ENCODE data around the gene HLTF. TPM values are rescaled to one million over a fixed set of nuclear protein-coding genes. Genes with fewer than 3 reads are reported as not detected.
"Not testable (repeated sequence)": the region's sequence is repeated elsewhere in the genome, so short reads cannot be mapped to it uniquely, and the experiment has no call there.

HLTF gene
- total and polyA plus RNA-seq, 2 donors (not counting 1 experiment from before 2014, with no cell fraction given), result 3.3 to 22.9 TPM

DNA sequence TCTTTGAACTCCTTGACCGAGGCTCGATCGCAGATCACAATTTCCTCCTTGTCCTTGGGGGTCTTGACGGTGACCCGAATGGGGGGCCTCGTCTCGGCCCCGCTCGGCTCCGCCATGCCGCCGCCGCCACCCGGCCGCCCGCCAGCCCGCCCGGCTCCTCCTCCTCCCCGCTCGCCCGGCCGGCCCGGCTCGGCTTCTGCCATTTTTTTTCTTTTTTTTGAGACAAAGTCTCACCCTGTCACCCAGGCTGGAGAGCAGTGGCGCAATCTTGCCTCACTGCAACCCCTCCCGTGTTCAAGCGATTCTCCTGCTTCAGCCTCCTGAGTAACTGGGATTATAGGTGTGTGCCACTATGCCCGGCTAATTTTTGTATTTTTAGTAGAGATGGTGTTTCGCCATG, 98.8 kb downstream of the HLTF start:
- CTCF ChIA-PET; H3K9ac ChIP-seq (ENCODE audit: low read length); H3K9me3 ChIP-seq (ENCODE audit: control extremely low read depth in 1 of 3, control insufficient read depth in 2 of 3, insufficient read depth in 1 of 3, low read length in 2 of 3); intact Hi-C loops (cut with micrococcal nuclease); H3K27me3 ChIP-seq (replicated peaks in 1 of 4; ENCODE audit: control extremely low read depth in 1 of 4, control insufficient read depth in 3 of 4, insufficient read depth in 4 of 4, low read length in 3 of 4); H2AFZ ChIP-seq (ENCODE audit: insufficient read depth, low read depth, low read length, poor library complexity, severe bottlenecking); H3K4me2 ChIP-seq (replicated peaks; ENCODE audit: low read depth, low read length, poor library complexity, severe bottlenecking); ATAC-seq (ENCODE audit: low read depth); DNase-seq; H3K36me3 ChIP-seq (replicated peaks in 1 of 2; ENCODE audit: control extremely low read depth in 1 of 2, control insufficient read depth in 1 of 2, extremely low read depth in 1 of 2, insufficient read depth in 2 of 2, low read length in 1 of 2); H3K4me3 Mint-ChIP-seq; H3K9me3 Mint-ChIP-seq (ENCODE audit: insufficient read depth); H3K27me3 Mint-ChIP-seq; POLR2A ChIA-PET; H3K4me3 ChIP-seq (ENCODE audit: control extremely low read depth in 1 of 5, extremely low read depth in 1 of 5, insufficient read depth in 1 of 5, low read depth in 2 of 5, low read length in 4 of 5); H3K27ac Mint-ChIP-seq; H3K79me2 ChIP-seq (ENCODE audit: control insufficient read depth, insufficient read depth, low read length); H4K20me1 ChIP-seq (ENCODE audit: control insufficient read depth, insufficient read depth, low read length, poor library complexity, severe bottlenecking); H3K27ac ChIP-seq (ENCODE audit: low read length in 2 of 2): not testable (repeated sequence)
- WGBS (ENCODE audit: insufficient coverage), result 98% methylated on average over 14 of the region's 29 CpGs
- peaks cover 14 to 16% of the 10 kb centered on the region in 2 donors for H3K4me1 ChIP-seq (ENCODE audit: control insufficient read depth in 2 of 2, insufficient read depth in 2 of 2, low read length in 2 of 2)
- H3K4me1 Mint-ChIP-seq, result peaks cover 15% of the 10 kb centered on the region

DNA sequence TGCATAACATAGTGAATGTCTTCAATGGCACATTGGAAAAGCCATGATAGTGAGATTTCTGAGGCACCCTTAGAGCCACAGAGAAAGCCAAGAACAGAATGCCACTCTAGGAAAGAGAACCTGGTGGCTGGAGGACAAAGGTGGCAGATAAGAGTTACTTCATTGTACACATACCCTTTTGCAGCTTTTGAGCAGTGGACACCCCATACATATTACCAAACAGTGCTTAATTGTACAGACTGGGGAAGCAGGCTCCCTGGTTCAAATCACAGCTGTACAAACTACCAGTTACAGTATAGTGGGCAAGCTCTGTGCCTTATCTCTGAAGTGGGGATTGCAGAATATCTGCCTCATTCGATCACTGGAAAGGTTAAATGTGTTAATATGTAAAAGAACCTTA, 105.1 kb downstream of the HLTF start:
- Mint-ChIP-seq H3K4me3 (no peak overlapping the region), H3K27me3 (peaks cover 37% of the 10 kb centered on the region), H3K9me3 (ENCODE audit: insufficient read depth) (no peaks in the 10 kb centered on the region), H3K27ac (no peak overlapping the region), H3K4me1 (no peaks in the 10 kb centered on the region)
- CTCF ChIA-PET, result no interaction called here
- DNase-seq, result no peak
- POLR2A ChIA-PET, result no interaction called here
- no CpG with 5 or more reads among the region's 1 CpG for WGBS (ENCODE audit: insufficient coverage)
- H4K20me1 ChIP-seq (ENCODE audit: control insufficient read depth, insufficient read depth, low read length, poor library complexity, severe bottlenecking), result no peaks in the 10 kb centered on the region
- no peaks in the 10 kb centered on the region for H3K36me3 ChIP-seq (replicated peaks in 1 of 2; ENCODE audit: control extremely low read depth in 1 of 2, control insufficient read depth in 1 of 2, extremely low read depth in 1 of 2, insufficient read depth in 2 of 2, low read length in 1 of 2)
- H3K27ac ChIP-seq (ENCODE audit: low read length in 2 of 2), result no peak overlapping the region
- no peak overlapping the region for H3K4me3 ChIP-seq (ENCODE audit: control extremely low read depth in 1 of 5, extremely low read depth in 1 of 5, insufficient read depth in 1 of 5, low read depth in 2 of 5, low read length in 4 of 5)
- TF ChIP-seq EZH2 (IDR thresholded peaks at IDR 0.05; ENCODE audit: borderline replicate concordance, insufficient read depth, low read depth, low read length, poor library complexity, severe bottlenecking), result no peak
- TF ChIP-seq, protein P1, sequence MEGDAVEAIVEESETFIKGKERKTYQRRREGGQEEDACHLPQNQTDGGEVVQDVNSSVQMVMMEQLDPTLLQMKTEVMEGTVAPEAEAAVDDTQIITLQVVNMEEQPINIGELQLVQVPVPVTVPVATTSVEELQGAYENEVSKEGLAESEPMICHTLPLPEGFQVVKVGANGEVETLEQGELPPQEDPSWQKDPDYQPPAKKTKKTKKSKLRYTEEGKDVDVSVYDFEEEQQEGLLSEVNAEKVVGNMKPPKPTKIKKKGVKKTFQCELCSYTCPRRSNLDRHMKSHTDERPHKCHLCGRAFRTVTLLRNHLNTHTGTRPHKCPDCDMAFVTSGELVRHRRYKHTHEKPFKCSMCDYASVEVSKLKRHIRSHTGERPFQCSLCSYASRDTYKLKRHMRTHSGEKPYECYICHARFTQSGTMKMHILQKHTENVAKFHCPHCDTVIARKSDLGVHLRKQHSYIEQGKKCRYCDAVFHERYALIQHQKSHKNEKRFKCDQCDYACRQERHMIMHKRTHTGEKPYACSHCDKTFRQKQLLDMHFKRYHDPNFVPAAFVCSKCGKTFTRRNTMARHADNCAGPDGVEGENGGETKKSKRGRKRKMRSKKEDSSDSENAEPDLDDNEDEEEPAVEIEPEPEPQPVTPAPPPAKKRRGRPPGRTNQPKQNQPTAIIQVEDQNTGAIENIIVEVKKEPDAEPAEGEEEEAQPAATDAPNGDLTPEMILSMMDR (IDR thresholded peaks at IDR 0.05), result no peak
- no peak overlapping the region for H3K4me2 ChIP-seq (replicated peaks; ENCODE audit: low read depth, low read length, poor library complexity, severe bottlenecking)
- intact Hi-C loops (cut with micrococcal nuclease), result no loop called here
- no peaks in the 10 kb centered on the region for H3K4me1 ChIP-seq (ENCODE audit: control insufficient read depth in 2 of 2, insufficient read depth in 2 of 2, low read length in 2 of 2)
- H3K9ac ChIP-seq (ENCODE audit: low read length), result no peak overlapping the region
- ATAC-seq (ENCODE audit: low read depth), result no peak
- peaks cover 0 to 8% (median under 1%) of the 10 kb centered on the region in 4 experiments for H3K27me3 ChIP-seq (replicated peaks in 1 of 4; ENCODE audit: control extremely low read depth in 1 of 4, control insufficient read depth in 3 of 4, insufficient read depth in 4 of 4, low read length in 3 of 4)
- no peak overlapping the region for H2AFZ ChIP-seq (ENCODE audit: insufficient read depth, low read depth, low read length, poor library complexity, severe bottlenecking)
- no peaks in the 10 kb centered on the region for H3K79me2 ChIP-seq (ENCODE audit: control insufficient read depth, insufficient read depth, low read length)
- no peaks in the 10 kb centered on the region for H3K9me3 ChIP-seq (ENCODE audit: control extremely low read depth in 1 of 3, control insufficient read depth in 2 of 3, insufficient read depth in 1 of 3, low read length in 2 of 3)

Small RNA genes lying within 50 kb of the gene (small RNA-seq; reads per million reads assigned to genes)
- gene RF00019 (ENCODE audit: insufficient read length, low read depth, low replicate concordance), result not detected

Other genes with a start within 250 kb of the HLTF start
- not detected in 2 replicates for gene CPA3, start 221.2 kb downstream of the HLTF start, total RNA-seq
- gene CPA3, start 221.2 kb downstream of the HLTF start, polyA plus RNA-seq, result not detected in 2 replicates
- 16.3 and 20.4 TPM in 2 replicates for gene GYG1, start 95.0 kb downstream of the HLTF start, total RNA-seq
- 9.5 and 10.8 TPM in 2 replicates for gene GYG1, start 95.0 kb downstream of the HLTF start, polyA plus RNA-seq
- 48.1 and 53.0 TPM in 2 replicates for gene HPS3, start 43.1 kb upstream of the HLTF start, total RNA-seq
- 28.9 and 33.3 TPM in 2 replicates for gene HPS3, start 43.1 kb upstream of the HLTF start, polyA plus RNA-seq
- gene CP, start 135.3 kb upstream of the HLTF start, total RNA-seq, result not detected in 2 replicates
- gene CP, start 135.3 kb upstream of the HLTF start, polyA plus RNA-seq, result not detected in 2 replicates
- gene TM4SF18, start 247.1 kb upstream of the HLTF start, total RNA-seq, result not detected in 2 replicates
- not detected in 2 replicates for gene TM4SF18, start 247.1 kb upstream of the HLTF start, polyA plus RNA-seq